HepG2 (cell line): Measurements from ENCODE around the gene MYD88. TPM values are rescaled to one million over a fixed set of nuclear protein-coding genes. Genes with fewer than 3 reads are reported as not detected.
A peak's percentile ranks its signal among the peaks of the same experiment; 100 is the strongest.

Source experiments
- ETS1 ChIP-seq: sonication (generic); formaldehyde crosslinking; IDR thresholded peaks from 2 replicates; pipeline ENCODE4 v1.4.0; 2020; ENCODE audit warnings: missing genetic modification reagents
- HIVEP1 ChIP-seq: sonication (generic); formaldehyde crosslinking; IDR thresholded peaks from 2 replicates; pipeline ENCODE4 v1.4.0; 2020; ENCODE audit warnings: mild to moderate bottlenecking, missing genetic modification reagents
- HOXA9 ChIP-seq: sonication (generic); formaldehyde crosslinking; IDR thresholded peaks from 2 replicates; pipeline ENCODE4 v1.8.1; 2022; ENCODE audit warnings: missing genetic modification reagents, mild to moderate bottlenecking, moderate library complexity, borderline replicate concordance
- KMT2B ChIP-seq: IDR thresholded peaks from 2 replicates; pipeline ENCODE4 v1.6.1; 2016; ENCODE audit warnings: missing genetic modification reagents, missing compliant biosample characterization
- MXI1 ChIP-seq: IDR thresholded peaks from 3 replicates; pipeline ENCODE4 v1.6.1; 2012; ENCODE audit warnings: low read depth, low read length, inconsistent platforms, borderline replicate concordance
- PLRG1 ChIP-seq: fragments of 450-650 bp; conservative IDR thresholded peaks from 2 replicates; pipeline ENCODE4 v1.6.1; 2016
- REXO4 ChIP-seq: sonication (generic); formaldehyde crosslinking; IDR thresholded peaks from 2 replicates; pipeline ENCODE4 v1.8.0; 2022; ENCODE audit warnings: missing genetic modification reagents, mild to moderate bottlenecking, borderline replicate concordance
- SKI ChIP-seq: fragments of 450-650 bp; IDR thresholded peaks from one replicate; pipeline ENCODE4 v1.6.1; 2018; ENCODE audit warnings: mild to moderate bottlenecking; ENCODE audit not compliant: partially characterized antibody
- SNAPC4 ChIP-seq: sonication (generic); formaldehyde crosslinking; IDR thresholded peaks from 2 replicates; pipeline ENCODE4 v1.4.0; 2020; ENCODE audit warnings: mild to moderate bottlenecking, missing genetic modification reagents
- SNRNP70 ChIP-seq: fragments of 200-400 bp; formaldehyde crosslinking; IDR thresholded peaks from 2 replicates; pipeline ENCODE4 v1.6.1; 2017; ENCODE audit warnings: mild to moderate bottlenecking, low read depth, low read length, moderate library complexity
- TRIM22 ChIP-seq: fragments of 450-650 bp; IDR thresholded peaks from 2 replicates; pipeline ENCODE4 v1.6.1; 2017
- U2AF1 ChIP-seq: fragments of 200-400 bp; formaldehyde crosslinking; optimal IDR thresholded peaks from 2 replicates; pipeline ENCODE3; 2017; ENCODE audit warnings: mild to moderate bottlenecking, low read depth, low read length
- ZBTB14 ChIP-seq: sonication (generic); formaldehyde crosslinking; IDR thresholded peaks from 2 replicates; pipeline ENCODE4 v1.4.0; 2020; ENCODE audit warnings: missing genetic modification reagents
- ZBTB44 ChIP-seq: sonication (generic); formaldehyde crosslinking; IDR thresholded peaks from 2 replicates; pipeline ENCODE4 v1.4.0; 2020; ENCODE audit warnings: missing genetic modification reagents
- ZFP36L1 ChIP-seq: sonication (generic); formaldehyde crosslinking; IDR thresholded peaks from 2 replicates; pipeline ENCODE4 v1.8.0; 2022; ENCODE audit warnings: mild to moderate bottlenecking, missing genetic modification reagents, moderate library complexity
- ZFP37 ChIP-seq: sonication (generic); formaldehyde crosslinking; IDR thresholded peaks from 2 replicates; pipeline ENCODE4 v1.4.0; 2020; ENCODE audit warnings: missing genetic modification reagents, borderline replicate concordance
- ZNF446 ChIP-seq: sonication (generic); formaldehyde crosslinking; IDR thresholded peaks from 2 replicates; pipeline ENCODE4 v1.5.0; 2020; ENCODE audit warnings: mild to moderate bottlenecking, missing genetic modification reagents
- ZNF619 ChIP-seq: sonication (generic); formaldehyde crosslinking; IDR thresholded peaks from 2 replicates; pipeline ENCODE4 v1.4.0; 2020; ENCODE audit warnings: mild to moderate bottlenecking, missing genetic modification reagents
- ZNF776 ChIP-seq: sonication (generic); formaldehyde crosslinking; IDR thresholded peaks from 2 replicates; pipeline ENCODE4 v1.4.0; 2020; ENCODE audit warnings: mild to moderate bottlenecking, missing genetic modification reagents
- polyA plus RNA-seq, 8 experiments: library from polyadenylated mRNA; depleted of rRNA in 3 of 8; stranded (reverse) in 7 of 8; unstranded in 1 of 8; fragments of >200 nt; fragmentation: Illumina TruSeq in 4 of 8; extraction: Trizol in 4 of 8; gene quantifications; 2 replicates each; pipeline versions ENCODE4 v1.2.1 to v1.2.3, GENCODE V29; 2011 to 2016; ENCODE audit warnings: low read depth in 4 of 8, missing spikeins in 1 of 8, mixed read lengths in 1 of 8; ENCODE audit not compliant: insufficient read depth in 1 of 8
- total RNA-seq, 5 experiments: library from RNA; depleted of rRNA; stranded (reverse); fragments of >200 nt; fragmentation: Illumina TruSeq; extraction: Trizol; gene quantifications; 2 replicates each; pipeline ENCODE4 v1.2.3, GENCODE V29; 2016; ENCODE audit warnings: low read depth in 1 of 5

MYD88 gene
- total and polyA plus RNA-seq, 2 of the 13 experiments (the other 11 are each of a cell fraction or from before 2014, with no cell fraction given), result 7.6 to 32.7 TPM

- no peak for TF ChIP-seq ZFP36L1
- TF ChIP-seq HIVEP1 (CRISPR knock-in tag), result no peak
- TF ChIP-seq SKI, result no peak
- TF ChIP-seq REXO4, result no peak
- peak; percentile 80; the same call in 1 of the 2 replicates for TF ChIP-seq ZNF446 (CRISPR knock-in tag)
- TF ChIP-seq PLRG1, result no peak
- TF ChIP-seq U2AF1, result peak; percentile 17
- TF ChIP-seq TRIM22, result no peak
- no peak for TF ChIP-seq ETS1
- peak; percentile 83; the same call in 1 of the 2 replicates for TF ChIP-seq ZNF776 (CRISPR knock-in tag)
- TF ChIP-seq ZNF619 (CRISPR knock-in tag), result no peak; the same call in 1 of the 2 replicates
- peak; percentile 65; the same call in 1 of the 3 replicates for TF ChIP-seq MXI1
- no peak for TF ChIP-seq SNRNP70
- 0 out of 2 replicates have a peak, but pooled peaks have one; percentile 75 for TF ChIP-seq ZBTB44 (CRISPR knock-in tag)
- 0 out of 2 replicates have a peak, but pooled peaks have one; percentile 46 for TF ChIP-seq HOXA9 (CRISPR knock-in tag)
- peak; percentile 33; the same call in 1 of the 2 replicates for TF ChIP-seq ZFP37 (CRISPR knock-in tag)
- no peak for TF ChIP-seq KMT2B (CRISPR knock-in tag)
- TF ChIP-seq SNAPC4 (CRISPR knock-in tag), result peak; percentile 68; the same call in 1 of the 2 replicates
- TF ChIP-seq ZBTB14, result no peak
These were observed 1.5 kb upstream of the MYD88 start, which contains the start of gene ACAA1 (continued) for GRCh38 chr3:38136777-38137614.
